GM23338 (cell line): ENCODE measurements around the gene KCTD12.

Source experiments
- CREB1 ChIP-seq: fragments of 250-450 bp; sonication (Bioruptor Pico); IDR thresholded peaks from 2 replicates; pipeline ENCODE4 v1.5.0; 2020; ENCODE audit warnings: low read depth, mild to moderate bottlenecking, moderate library complexity
- CTCF ChIP-seq, 2 experiments: fragments of 200-600 bp in 1 of 2; sonication (generic) in 1 of 2; conservative IDR thresholded peaks; 2 replicates each; pipeline versions ENCODE4 v1.5.1 to v1.6.1; 2016 to 2017; ENCODE audit warnings: antibody characterized with exemption in 2 of 2, low read depth in 2 of 2, mild to moderate bottlenecking in 2 of 2, moderate library complexity in 1 of 2
- ETS1 ChIP-seq: IDR thresholded peaks from 2 replicates; pipeline ENCODE4 v1.6.1; 2016; ENCODE audit warnings: antibody characterized with exemption
- EZH2 ChIP-seq: fragments of 200-600 bp; sonication (generic); IDR thresholded peaks from one replicate; pipeline ENCODE4 v1.8.0; 2017; ENCODE audit warnings: antibody characterized with exemption, mild to moderate bottlenecking, low read depth; ENCODE audit not compliant: unreplicated experiment
- EZH2phosphoT487 ChIP-seq: fragments of 200-600 bp; sonication (generic); IDR thresholded peaks from one replicate; pipeline ENCODE4 v1.8.1; 2018; ENCODE audit warnings: antibody characterized with exemption; ENCODE audit not compliant: unreplicated experiment
- JUNB ChIP-seq: IDR thresholded peaks from one replicate; pipeline ENCODE4 v1.6.1; 2016; ENCODE audit warnings: antibody characterized with exemption; ENCODE audit not compliant: unreplicated experiment
- NANOG ChIP-seq: IDR thresholded peaks from 2 replicates; pipeline ENCODE4 v1.6.1; 2016; ENCODE audit warnings: antibody characterized with exemption, borderline replicate concordance
- POLR2AphosphoS5 ChIP-seq: IDR thresholded peaks from 2 replicates; pipeline ENCODE4 v1.6.1; 2016; ENCODE audit warnings: antibody characterized with exemption, low read depth
- REST ChIP-seq: IDR thresholded peaks from one replicate; pipeline ENCODE4 v1.6.1; 2018; ENCODE audit warnings: antibody characterized with exemption; ENCODE audit not compliant: unreplicated experiment
- STAT1 ChIP-seq: IDR thresholded peaks from one replicate; pipeline ENCODE4 v1.6.1; 2016; ENCODE audit warnings: antibody characterized with exemption; ENCODE audit not compliant: unreplicated experiment
- ZNF114 ChIP-seq: fragments of 250-450 bp; sonication (Bioruptor Pico); IDR thresholded peaks from 2 replicates; pipeline ENCODE4 v1.5.0; 2020; ENCODE audit warnings: mild to moderate bottlenecking, moderate library complexity
- ZNF331 ChIP-seq: fragments of 250-450 bp; sonication (Bioruptor Pico); IDR thresholded peaks from 2 replicates; pipeline ENCODE4 v1.5.0; 2020; ENCODE audit warnings: low read depth, mild to moderate bottlenecking, moderate library complexity
- ZNF462 ChIP-seq: fragments of 250-450 bp; sonication (Bioruptor Pico); IDR thresholded peaks from 2 replicates; pipeline ENCODE4 v1.5.0; 2020; ENCODE audit warnings: mild to moderate bottlenecking, moderate library complexity

- TF ChIP-seq CTCF (conservative IDR thresholded peaks at IDR 0.05; ENCODE audit: low read depth in 2 of 2) (no peak), POLR2AphosphoS5 (no peak), EZH2 (no peak), JUNB (no peak), CREB1 (CRISPR knock-in tag) (no peak), EZH2phosphoT487 (no peak), ETS1 (no peak), NANOG (no peak), ZNF331 (CRISPR knock-in tag) (no peak), STAT1 (no peak), REST (no peak), ZNF114 (CRISPR knock-in tag) (no peak), ZNF462 (no peak)
Observed at GRCh38 chr13:76852986-76853385, 33.2 kb downstream of the KCTD12 start.
